Progenitor cell of endocrine pancreas (in vitro differentiated cells): ENCODE measurements around the gene ARHGAP40. TPM values are rescaled to one million over a fixed set of nuclear protein-coding genes. Genes with fewer than 3 reads are reported as not detected.

Experiments
- DNase-seq: peaks from one replicate; pipeline ENCODE4 v3.0.0; 2021; ENCODE audit warnings: low spot score; ENCODE audit not compliant: unreplicated experiment
- H3K27ac Mint-ChIP-seq: 2 replicates; pipeline ENCODE4 v1.8.0; 2021; ENCODE audit warnings: mild to moderate bottlenecking, moderate library complexity, mixed read lengths
- H3K27me3 Mint-ChIP-seq: 2 replicates; pipeline ENCODE4 v1.8.0; 2021; ENCODE audit warnings: mixed read lengths
- H3K36me3 Mint-ChIP-seq: 2 replicates; pipeline ENCODE4 v1.8.0; 2022; ENCODE audit warnings: mixed read lengths; ENCODE audit not compliant: insufficient read depth
- H3K4me1 Mint-ChIP-seq: 2 replicates; pipeline ENCODE4 v1.8.0; 2021; ENCODE audit warnings: low read depth, mixed read lengths
- H3K4me3 Mint-ChIP-seq: 2 replicates; pipeline ENCODE4 v1.8.0; 2021; ENCODE audit warnings: low read depth, mild to moderate bottlenecking, moderate library complexity, mixed read lengths
- H3K9me3 Mint-ChIP-seq: 2 replicates; pipeline ENCODE4 v1.8.0; 2021; ENCODE audit warnings: low read depth, mixed read lengths
- total RNA-seq: library from RNA; stranded (reverse); gene quantifications from 2 replicates; pipeline ENCODE4 v1.2.1, GENCODE V29; 2021
- TF ChIP-seq, protein P1 (sequence below): fragments of 200-600 bp; sonication (generic); IDR thresholded peaks from one replicate; pipeline ENCODE4 v1.5.0; 2021; ENCODE audit warnings: antibody characterized with exemption, mild to moderate bottlenecking; ENCODE audit not compliant: unreplicated experiment

Gene ARHGAP40
- total RNA-seq, 1 donor from 2014 or later: not detected

DNA sequence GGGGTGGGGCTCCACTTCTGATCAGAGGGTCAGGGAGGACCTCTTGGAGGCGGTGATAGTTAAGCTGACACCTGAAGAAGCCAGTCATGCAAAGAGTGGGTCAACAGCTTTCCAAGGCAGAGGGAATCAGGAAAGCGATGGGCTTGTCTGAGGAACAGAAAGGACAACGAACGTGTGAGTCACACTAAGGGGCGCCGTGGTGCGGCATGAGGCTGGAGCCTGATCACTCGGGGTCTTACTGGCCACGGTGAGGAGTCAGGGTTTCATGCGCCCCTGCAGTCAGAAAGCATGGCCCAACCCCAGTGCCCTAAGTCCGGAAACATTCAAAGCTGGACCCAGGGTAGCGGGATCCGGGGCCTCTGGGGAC is 72.1 kb downstream of the ARHGAP40 start:
- TF ChIP-seq, protein P1, sequence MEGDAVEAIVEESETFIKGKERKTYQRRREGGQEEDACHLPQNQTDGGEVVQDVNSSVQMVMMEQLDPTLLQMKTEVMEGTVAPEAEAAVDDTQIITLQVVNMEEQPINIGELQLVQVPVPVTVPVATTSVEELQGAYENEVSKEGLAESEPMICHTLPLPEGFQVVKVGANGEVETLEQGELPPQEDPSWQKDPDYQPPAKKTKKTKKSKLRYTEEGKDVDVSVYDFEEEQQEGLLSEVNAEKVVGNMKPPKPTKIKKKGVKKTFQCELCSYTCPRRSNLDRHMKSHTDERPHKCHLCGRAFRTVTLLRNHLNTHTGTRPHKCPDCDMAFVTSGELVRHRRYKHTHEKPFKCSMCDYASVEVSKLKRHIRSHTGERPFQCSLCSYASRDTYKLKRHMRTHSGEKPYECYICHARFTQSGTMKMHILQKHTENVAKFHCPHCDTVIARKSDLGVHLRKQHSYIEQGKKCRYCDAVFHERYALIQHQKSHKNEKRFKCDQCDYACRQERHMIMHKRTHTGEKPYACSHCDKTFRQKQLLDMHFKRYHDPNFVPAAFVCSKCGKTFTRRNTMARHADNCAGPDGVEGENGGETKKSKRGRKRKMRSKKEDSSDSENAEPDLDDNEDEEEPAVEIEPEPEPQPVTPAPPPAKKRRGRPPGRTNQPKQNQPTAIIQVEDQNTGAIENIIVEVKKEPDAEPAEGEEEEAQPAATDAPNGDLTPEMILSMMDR: no peak
- no peaks in the 10 kb centered on the region for H3K36me3 Mint-ChIP-seq
- H3K4me1 Mint-ChIP-seq: peaks cover 4% of the 10 kb centered on the region
- peak overlapping the region; percentile 78 for H3K27ac Mint-ChIP-seq
- peaks cover 81% of the 10 kb centered on the region for H3K27me3 Mint-ChIP-seq
- H3K4me3 Mint-ChIP-seq: peak overlapping the region; percentile 78
- DNase-seq: no peak
- H3K9me3 Mint-ChIP-seq: no peaks in the 10 kb centered on the region

DNA sequence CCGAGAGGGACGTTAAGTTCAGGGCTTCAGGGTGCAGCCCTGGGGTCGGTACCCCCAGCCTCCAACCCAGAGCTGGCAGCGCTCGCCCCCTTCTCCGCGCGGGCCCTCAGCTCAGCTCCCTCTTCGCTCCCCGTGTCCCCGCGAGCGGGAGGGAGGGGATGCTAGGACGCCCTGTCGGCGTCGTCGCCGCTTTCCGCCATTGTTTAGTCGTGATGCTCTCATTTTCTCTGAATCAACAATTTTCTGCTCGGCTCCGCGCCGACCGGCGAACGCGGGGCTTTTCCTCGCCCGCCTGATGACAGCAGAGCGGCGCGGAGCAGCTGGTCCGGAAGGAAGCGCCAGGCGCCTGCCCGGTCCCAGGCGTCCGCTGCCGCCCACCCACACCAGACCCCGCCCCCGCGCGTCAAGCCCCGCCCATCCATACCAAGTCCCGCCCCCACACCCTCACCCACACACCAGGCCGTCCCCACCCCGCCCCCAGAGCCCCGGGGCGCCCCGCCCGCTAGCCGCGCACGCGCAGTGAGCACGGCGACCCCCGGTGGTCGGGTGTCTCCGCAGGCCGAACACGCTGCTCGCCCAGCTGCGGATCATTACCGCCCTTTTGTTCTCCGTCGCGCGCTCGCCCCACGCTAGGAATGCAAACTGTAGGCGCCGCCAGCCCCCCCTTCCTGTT is 72.6 kb downstream of the ARHGAP40 start:
- H3K27me3 Mint-ChIP-seq: peaks cover 76% of the 10 kb centered on the region
- peaks cover 4% of the 10 kb centered on the region for H3K4me1 Mint-ChIP-seq
- H3K36me3 Mint-ChIP-seq: no peaks in the 10 kb centered on the region
- peak overlapping the region; percentile 78 for H3K4me3 Mint-ChIP-seq
- TF ChIP-seq, protein P1: no peak
- DNase-seq: peak; percentile 81
- H3K9me3 Mint-ChIP-seq: no peaks in the 10 kb centered on the region
- H3K27ac Mint-ChIP-seq: peak overlapping the region; percentile 60

DNA sequence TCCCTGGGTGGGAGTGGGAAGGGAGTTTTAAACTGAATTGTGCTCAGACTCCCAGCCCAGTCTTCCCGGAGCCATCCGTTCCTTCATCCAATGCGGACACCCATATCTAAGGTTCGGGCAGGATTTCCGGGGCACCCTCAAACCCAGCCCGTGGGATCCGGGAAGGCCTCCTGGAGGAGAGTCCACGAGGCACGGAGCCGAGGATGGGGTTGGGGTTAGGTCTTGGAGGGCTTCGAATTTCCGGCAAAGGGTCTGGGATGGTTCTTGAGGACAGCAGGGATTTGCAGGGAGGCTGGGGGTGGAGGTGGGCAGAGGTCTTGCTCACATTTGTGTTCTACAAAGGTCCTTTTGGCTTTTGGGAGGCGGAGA is 73.1 kb downstream of the ARHGAP40 start:
- Mint-ChIP-seq H3K36me3 (no peaks in the 10 kb centered on the region), H3K4me3 (peak overlapping the region; percentile 67), H3K9me3 (no peaks in the 10 kb centered on the region), H3K27ac (no peak overlapping the region), H3K27me3 (peaks cover 71% of the 10 kb centered on the region), H3K4me1 (peaks cover 4% of the 10 kb centered on the region)
- TF ChIP-seq, protein P1: no peak
- no peak for DNase-seq

DNA sequence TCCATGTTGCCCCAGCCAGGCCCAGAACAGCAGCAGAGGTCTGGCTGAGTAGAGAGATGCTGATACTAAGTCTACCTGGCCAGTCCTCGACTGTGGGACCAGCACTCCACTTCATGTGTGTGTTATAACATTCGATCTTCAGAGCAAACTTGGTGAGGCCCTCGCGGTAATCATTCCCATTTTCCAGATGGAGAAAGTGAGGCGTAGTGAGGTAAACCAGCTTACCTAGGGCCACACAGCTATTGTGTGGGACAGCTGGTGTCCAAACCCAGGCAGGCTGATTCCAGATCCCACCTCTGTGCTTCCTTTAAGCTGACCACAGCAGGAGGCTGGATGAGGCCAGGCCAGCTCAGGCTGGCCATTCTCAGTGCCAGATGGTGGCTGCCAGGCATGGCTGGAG is 75.0 kb downstream of the ARHGAP40 start:
- TF ChIP-seq, protein P1: no peak
- Mint-ChIP-seq H3K4me3 (no peak overlapping the region), H3K27ac (no peak overlapping the region), H3K4me1 (peaks cover 4% of the 10 kb centered on the region), H3K9me3 (no peaks in the 10 kb centered on the region), H3K27me3 (peaks cover 71% of the 10 kb centered on the region), H3K36me3 (no peaks in the 10 kb centered on the region)
- no peak for DNase-seq

DNA sequence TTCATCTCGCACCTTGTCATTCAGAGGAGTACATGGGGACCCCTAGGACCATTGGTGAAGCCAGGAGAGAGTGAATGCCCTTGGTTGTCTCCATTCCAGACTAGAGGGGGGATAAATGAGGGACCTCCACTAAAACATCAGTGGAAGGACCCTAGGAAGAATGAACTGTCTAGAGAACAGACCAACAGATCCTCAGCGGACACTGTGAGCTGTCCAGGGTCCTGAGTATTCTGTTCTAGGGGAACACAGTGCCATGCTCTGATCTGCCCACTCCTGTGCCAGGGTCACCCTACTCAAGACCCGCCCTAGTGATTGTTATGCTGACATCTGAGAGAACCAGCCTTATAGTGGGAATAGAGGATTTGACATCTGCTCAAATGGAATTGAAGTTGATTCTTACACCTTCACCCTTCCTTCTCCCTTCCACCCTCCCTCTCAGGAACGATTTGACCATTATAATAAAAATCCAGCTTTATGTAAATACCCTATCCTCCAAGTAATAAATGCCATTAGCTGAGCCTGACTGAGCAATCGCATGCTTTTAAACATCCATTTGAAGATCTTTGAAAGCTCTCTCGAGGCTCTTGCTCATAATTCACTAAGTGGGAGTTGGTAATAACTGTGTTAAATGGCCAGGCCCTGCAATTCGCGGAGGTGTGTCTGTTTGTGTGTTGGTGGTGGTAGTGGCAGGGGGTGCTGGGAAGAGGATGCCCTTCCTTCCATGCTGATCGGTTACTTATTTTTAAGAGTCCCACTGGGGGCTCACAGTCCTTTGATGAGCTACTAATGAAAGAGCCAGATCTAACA is 79.1 kb downstream of the ARHGAP40 start:
- Mint-ChIP-seq H3K4me3 (no peak overlapping the region), H3K9me3 (no peaks in the 10 kb centered on the region), H3K36me3 (no peaks in the 10 kb centered on the region), H3K4me1 (no peaks in the 10 kb centered on the region), H3K27ac (no peak overlapping the region), H3K27me3 (peaks cover 64% of the 10 kb centered on the region)
- TF ChIP-seq, protein P1: no peak
- peak; percentile 62 for DNase-seq
